ENCODE results near the gene ARID4B. TPM values are rescaled to one million over a fixed set of nuclear protein-coding genes. Genes with fewer than 3 reads are reported as not detected.

The ARID4B gene
- total and polyA plus RNA-seq, 2 donors (not counting 3 experiments of a cell fraction or from before 2014, with no cell fraction given) = 6.7 to 40.7 TPM

DNA sequence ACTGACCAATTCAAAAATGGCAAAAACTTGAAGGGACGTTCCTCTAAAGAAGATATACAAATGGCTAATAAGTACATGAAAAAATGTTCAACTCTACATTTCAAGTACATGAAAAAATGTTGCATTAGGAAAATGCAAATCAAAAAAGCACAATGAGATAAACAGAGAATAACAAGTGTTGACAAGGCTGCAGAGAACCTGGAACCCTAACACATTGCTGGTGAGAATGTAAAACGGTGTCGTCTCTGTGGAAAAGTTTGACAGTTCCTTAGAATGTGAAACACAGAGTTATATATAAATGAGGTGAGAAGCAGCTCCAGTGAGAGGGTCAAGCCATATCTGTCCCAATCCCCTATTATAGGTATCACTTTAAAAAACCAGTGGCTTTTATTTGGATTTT lies 122.3 kb downstream of the ARID4B start:
- no TSS peak for BruUV-seq (replicated peaks)
- dilution Hi-C loops (cut with MboI; ENCODE audit: extremely low pct_ligation_motif_present, low sequenced_read_pairs) = no loop called here

More for the DNA sequence above, 122.3 kb downstream of the ARID4B start:
- intact Hi-C loops (cut with micrococcal nuclease) = no loop called here
- no peaks in the 10 kb centered on the region for H3K27me3 ChIP-seq (ENCODE audit: control insufficient read depth in 2 of 2, insufficient read depth in 2 of 2, low read length in 2 of 2)
- no peaks in the 10 kb centered on the region for H3K4me1 ChIP-seq (ENCODE audit: control insufficient read depth, extremely low read depth, insufficient read depth, low read length)
- no peak for TF ChIP-seq MYC (IDR thresholded peaks at IDR 0.05; ENCODE audit: low read depth, low read length)
- TF ChIP-seq POLR2AphosphoS5 (IDR thresholded peaks at IDR 0.05; ENCODE audit: insufficient read depth, low read depth, low read length) = no peak
- no peak for TF ChIP-seq GATA2 (IDR thresholded peaks at IDR 0.05; ENCODE audit: insufficient read depth, insufficient read length, low read depth, low read length)
- TF ChIP-seq JUN (IDR thresholded peaks at IDR 0.05; ENCODE audit: borderline replicate concordance, insufficient read depth, insufficient read length, low read depth) = no peak
- no peak for TF ChIP-seq EZH2 (IDR thresholded peaks at IDR 0.05; ENCODE audit: borderline replicate concordance, low read depth, low read length, severe bottlenecking)
- TF ChIP-seq, protein P1, sequence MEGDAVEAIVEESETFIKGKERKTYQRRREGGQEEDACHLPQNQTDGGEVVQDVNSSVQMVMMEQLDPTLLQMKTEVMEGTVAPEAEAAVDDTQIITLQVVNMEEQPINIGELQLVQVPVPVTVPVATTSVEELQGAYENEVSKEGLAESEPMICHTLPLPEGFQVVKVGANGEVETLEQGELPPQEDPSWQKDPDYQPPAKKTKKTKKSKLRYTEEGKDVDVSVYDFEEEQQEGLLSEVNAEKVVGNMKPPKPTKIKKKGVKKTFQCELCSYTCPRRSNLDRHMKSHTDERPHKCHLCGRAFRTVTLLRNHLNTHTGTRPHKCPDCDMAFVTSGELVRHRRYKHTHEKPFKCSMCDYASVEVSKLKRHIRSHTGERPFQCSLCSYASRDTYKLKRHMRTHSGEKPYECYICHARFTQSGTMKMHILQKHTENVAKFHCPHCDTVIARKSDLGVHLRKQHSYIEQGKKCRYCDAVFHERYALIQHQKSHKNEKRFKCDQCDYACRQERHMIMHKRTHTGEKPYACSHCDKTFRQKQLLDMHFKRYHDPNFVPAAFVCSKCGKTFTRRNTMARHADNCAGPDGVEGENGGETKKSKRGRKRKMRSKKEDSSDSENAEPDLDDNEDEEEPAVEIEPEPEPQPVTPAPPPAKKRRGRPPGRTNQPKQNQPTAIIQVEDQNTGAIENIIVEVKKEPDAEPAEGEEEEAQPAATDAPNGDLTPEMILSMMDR (IDR thresholded peaks at IDR 0.05; ENCODE audit: extremely low read depth in 1 of 2, insufficient read depth in 1 of 2, low read depth in 1 of 2, low read length in 2 of 2) = no peak
- TF ChIP-seq FOS (IDR thresholded peaks at IDR 0.05; ENCODE audit: borderline replicate concordance, insufficient read depth, low read length) = no peak
- TF ChIP-seq, protein P2, sequence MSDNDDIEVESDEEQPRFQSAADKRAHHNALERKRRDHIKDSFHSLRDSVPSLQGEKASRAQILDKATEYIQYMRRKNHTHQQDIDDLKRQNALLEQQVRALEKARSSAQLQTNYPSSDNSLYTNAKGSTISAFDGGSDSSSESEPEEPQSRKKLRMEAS (IDR thresholded peaks at IDR 0.05; ENCODE audit: insufficient read depth, insufficient read length) = no peak
- TF ChIP-seq POLR2A (IDR thresholded peaks at IDR 0.05; ENCODE audit: low read depth, low read length) = no peak
- no peak overlapping the region for H3K4me2 ChIP-seq (ENCODE audit: insufficient read depth, low read length)
- CTCF ChIA-PET = interaction anchor here (0.7 to 1.1 kb wide), 3 partner anchors 20 to 211 kb away, joined by 3 read pairs; no protein-coding TSS in a partner anchor
- no peaks in the 10 kb centered on the region for H3K9me3 ChIP-seq (replicated peaks; ENCODE audit: control insufficient read depth, insufficient read depth, low read length)
- H3K79me2 ChIP-seq (ENCODE audit: control insufficient read depth, insufficient read depth, low read length) = no peaks in the 10 kb centered on the region
- no peak overlapping the region for H3K27ac ChIP-seq (ENCODE audit: insufficient read depth, low read depth, low read length)
- FAIRE-seq (no peak), DNase-seq (ENCODE audit: low read depth, low spot score) (no peak)
- H3K4me3 ChIP-seq (replicated peaks in 1 of 3; ENCODE audit: insufficient read depth in 1 of 3, low read depth in 1 of 3, low read length in 3 of 3) = no peak overlapping the region
- POLR2A ChIA-PET = no interaction called here
- H2AFZ ChIP-seq (ENCODE audit: low read depth, low read length) = no peak overlapping the region
- H3K9ac ChIP-seq (replicated peaks; ENCODE audit: extremely low read depth, insufficient read depth, low read length) = no peak overlapping the region
- no peaks in the 10 kb centered on the region for H3K9me1 ChIP-seq (replicated peaks; ENCODE audit: control insufficient read depth, extremely low read depth, insufficient read depth, low read length)
- H3K36me3 ChIP-seq (ENCODE audit: control insufficient read depth in 2 of 2, extremely low read depth in 1 of 2, insufficient read depth in 2 of 2, low read length in 2 of 2) = peaks cover 1 to 2% of the 10 kb centered on the region in 2 experiments
- no peaks in the 10 kb centered on the region for H4K20me1 ChIP-seq (replicated peaks; ENCODE audit: control insufficient read depth, extremely low read depth, insufficient read depth, low read length)
